Activated CD4-positive, alpha-beta memory T cell treated with anti-CD3 and anti-CD28 coated beads for 36 hours (primary cell): Measurements from ENCODE around the gene DNAJC28. TPM values are rescaled to one million over a fixed set of nuclear protein-coding genes. Genes with fewer than 3 reads are reported as not detected.

Experiments
- CTCF ChIA-PET: fragments of 350-600 bp; sonication (Branson Sonifier 250); formaldehyde crosslinking; loops from one replicate; lab custom pipeline; 2021; ENCODE audit warnings: antibody characterized with exemption, inconsistent platforms; lab: Charles Lee
- POLR2A ChIA-PET: fragments of 350-600 bp; sonication (Branson Sonifier 250); formaldehyde crosslinking; loops from one replicate; lab custom pipeline; 2021; ENCODE audit warnings: antibody characterized with exemption; lab: Charles Lee
- DNase-seq: peaks from one replicate; pipeline ENCODE4 v3.0.0-alpha.2; 2020
- H3K27ac Mint-ChIP-seq: one replicate; pipeline ENCODE4 v1.8.0; 2021; ENCODE audit warnings: mixed read lengths
- H3K27me3 Mint-ChIP-seq: one replicate; pipeline ENCODE4 v1.8.0; 2021; ENCODE audit warnings: mixed read lengths
- H3K36me3 Mint-ChIP-seq: one replicate; pipeline ENCODE4 v1.8.0; 2021; ENCODE audit warnings: mixed read lengths
- H3K4me1 Mint-ChIP-seq: one replicate; pipeline ENCODE4 v1.8.0; 2021; ENCODE audit warnings: low read depth, mixed read lengths
- H3K4me3 Mint-ChIP-seq: one replicate; pipeline ENCODE4 v1.8.0; 2021; ENCODE audit warnings: mild to moderate bottlenecking, mixed read lengths
- H3K9me3 Mint-ChIP-seq: one replicate; pipeline ENCODE4 v1.8.0; 2021; ENCODE audit warnings: mixed read lengths
- intact Hi-C: fragments of 100-400 bp; cut with micrococcal nuclease; formaldehyde crosslinking; loops from one replicate; pipeline ENCODE4 v1.15.1; 2023
- total RNA-seq, 2 experiments: library from RNA; stranded (reverse); gene quantifications; one replicate each; pipeline ENCODE4 v1.2.3, GENCODE V29; 2021

DNAJC28 gene, protein sequence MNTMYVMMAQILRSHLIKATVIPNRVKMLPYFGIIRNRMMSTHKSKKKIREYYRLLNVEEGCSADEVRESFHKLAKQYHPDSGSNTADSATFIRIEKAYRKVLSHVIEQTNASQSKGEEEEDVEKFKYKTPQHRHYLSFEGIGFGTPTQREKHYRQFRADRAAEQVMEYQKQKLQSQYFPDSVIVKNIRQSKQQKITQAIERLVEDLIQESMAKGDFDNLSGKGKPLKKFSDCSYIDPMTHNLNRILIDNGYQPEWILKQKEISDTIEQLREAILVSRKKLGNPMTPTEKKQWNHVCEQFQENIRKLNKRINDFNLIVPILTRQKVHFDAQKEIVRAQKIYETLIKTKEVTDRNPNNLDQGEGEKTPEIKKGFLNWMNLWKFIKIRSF
- total RNA-seq: under 1 TPM; 0.67 to 0.75 TPM

DNA sequence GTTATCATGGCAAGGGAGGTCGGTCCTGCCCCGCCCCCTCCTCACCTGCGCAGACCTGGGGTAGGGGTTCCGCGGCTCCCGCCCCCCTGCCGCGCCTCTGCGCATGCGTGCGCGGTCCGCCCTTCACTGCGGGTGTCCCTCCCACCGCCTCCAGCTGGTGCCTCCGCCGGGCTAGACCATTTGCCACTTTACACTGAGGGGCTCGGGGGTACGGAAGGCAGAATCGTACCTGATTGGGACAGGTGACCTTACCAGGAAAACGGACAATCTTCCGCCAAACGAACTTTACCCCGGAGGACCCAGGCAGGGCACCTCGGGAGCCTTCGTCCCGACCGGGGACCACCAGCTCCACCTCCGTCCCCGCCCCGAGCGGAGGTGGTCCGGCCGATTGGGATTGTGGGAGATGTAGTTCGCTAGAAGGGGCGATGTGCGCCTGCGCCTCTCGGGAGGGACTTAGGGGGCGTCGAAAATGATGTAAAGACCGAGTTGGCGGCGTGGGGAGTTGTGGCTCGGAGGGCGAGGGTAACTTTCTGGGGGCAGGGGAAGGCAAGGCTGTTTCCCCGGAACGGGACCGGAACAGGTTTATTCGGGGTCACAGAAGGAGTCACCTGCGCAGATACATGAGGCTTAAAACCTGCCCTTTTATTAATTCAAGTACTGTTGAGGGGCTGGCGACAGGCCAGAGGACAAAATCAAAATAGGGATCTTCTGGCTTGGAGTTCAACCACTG lies at the start of gene DNAJC28:
Gene DNAJC28, minus strand, starts transcription at position 344 of the 730 bp plus-strand sequence. CDS start 2,323 bp downstream, outside the sequence.
- ChIA-PET CTCF (interaction anchor here (0.6 to 2.3 kb wide), 2 partner anchors 11 to 720 kb away, joined by 3 to 24 read pairs; partner anchors contain the start of genes PAXBP1 and TMEM50B), POLR2A (interaction anchor here (1.2 to 4.2 kb wide), 3 partner anchors 12 to 52 kb away, joined by 4 to 37 read pairs (median 7); partner anchors contain the start of genes GART, SON and TMEM50B)
- Mint-ChIP-seq H3K9me3 (no peaks in the 10 kb centered on the region), H3K27me3 (no peaks in the 10 kb centered on the region), H3K4me1 (peaks cover 9% of the 10 kb centered on the region), H3K27ac (peak within 1 kb of the TSS; percentile 81), H3K4me3 (peak within 1 kb of the TSS; percentile 85), H3K36me3 (no peaks in the 10 kb centered on the region)
- intact Hi-C loops: loop anchor here (1.0 kb wide), 4 partner anchors 11 to 151 kb away; partner anchors contain the start of genes DONSON, GART and ITSN1
- DNase-seq: peak; percentile 95

DNA sequence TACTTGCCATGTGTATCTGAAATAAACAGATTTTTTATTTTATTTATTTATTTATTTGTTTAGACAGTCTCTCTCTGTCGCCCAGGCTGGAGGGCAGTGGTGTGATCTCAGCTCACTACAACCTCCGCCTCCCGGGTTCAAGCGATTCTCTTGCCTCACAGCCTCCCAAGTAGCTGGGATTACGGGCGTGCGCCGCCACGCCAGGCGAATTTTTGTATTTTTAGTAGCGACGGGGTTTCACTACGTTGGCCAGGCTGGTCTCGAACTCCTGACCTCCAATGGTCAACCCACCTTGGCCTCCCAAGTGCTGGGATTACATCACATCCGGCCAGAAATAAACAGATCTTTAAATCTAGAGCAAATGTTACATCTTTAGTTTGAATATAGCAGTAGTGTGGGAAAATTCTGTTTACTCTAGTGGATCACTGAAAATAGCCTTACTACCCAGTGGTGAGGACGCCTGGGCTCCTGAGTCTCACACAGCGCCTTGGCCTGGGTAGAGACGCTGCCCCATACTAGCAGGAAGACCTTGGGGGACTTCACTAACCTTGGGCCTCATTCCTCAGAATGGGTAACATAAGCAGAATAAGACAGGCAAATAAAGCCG lies 49.7 kb upstream of the DNAJC28 start:
- Mint-ChIP-seq H3K27me3 (no peaks in the 10 kb centered on the region), H3K9me3 (no peaks in the 10 kb centered on the region), H3K4me1 (peaks cover 24% of the 10 kb centered on the region), H3K36me3 (peaks cover 55% of the 10 kb centered on the region), H3K27ac (peak overlapping the region; percentile 100), H3K4me3 (peak overlapping the region; percentile 96)
- ChIA-PET POLR2A (interaction anchor here (1.5 to 2.0 kb wide), 3 partner anchors 24 to 61 kb away, joined by 3 to 7 read pairs (median 5); partner anchors contain the start of genes DNAJC28 and TMEM50B), CTCF (interaction anchor here (1.1 to 3.1 kb wide), 3 partner anchors 47 to 65 kb away, joined by 3 to 15 read pairs (median 3); partner anchors contain the start of genes DONSON and TMEM50B)
- peak; percentile 44 for DNase-seq
- intact Hi-C loops: loop anchor here (5.0 to 10.0 kb wide), 4 partner anchors 66 to 1074 kb away; partner anchors contain the start of genes ATP5PO, IL10RB and RCAN1

DNA sequence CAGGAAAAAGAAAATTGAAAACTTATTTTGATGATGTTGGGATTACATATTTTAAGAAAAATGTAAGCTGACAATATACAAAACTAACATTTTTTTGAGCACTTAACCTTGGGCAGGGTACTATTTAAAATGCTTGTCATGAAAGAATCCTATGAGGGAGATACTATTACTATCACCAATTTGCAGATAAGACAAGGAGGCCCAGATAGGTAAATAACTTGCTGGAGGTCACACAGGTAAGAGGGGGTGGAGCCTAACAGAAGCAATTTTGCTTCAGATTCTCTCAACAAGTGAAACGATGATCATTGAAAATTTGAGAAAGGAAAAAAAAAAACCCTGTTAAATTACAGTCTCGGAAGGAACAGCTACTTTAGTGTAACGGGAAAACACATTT lies 49.2 kb upstream of the DNAJC28 start:
- Mint-ChIP-seq H3K27me3 (no peaks in the 10 kb centered on the region), H3K4me3 (peak overlapping the region; percentile 96), H3K4me1 (peaks cover 19% of the 10 kb centered on the region), H3K36me3 (peaks cover 53% of the 10 kb centered on the region), H3K9me3 (no peaks in the 10 kb centered on the region), H3K27ac (peak overlapping the region; percentile 100)
- DNase-seq: no peak
- intact Hi-C loops: loop anchor here (5.0 to 10.0 kb wide), 4 partner anchors 67 to 1074 kb away; partner anchors contain the start of genes ATP5PO, IL10RB and RCAN1
- CTCF ChIA-PET: interaction anchor here (1.1 to 3.1 kb wide), 3 partner anchors 48 to 65 kb away, joined by 3 to 15 read pairs (median 3); partner anchors contain the start of genes DONSON and TMEM50B
- POLR2A ChIA-PET: interaction anchor here (1.5 to 2.0 kb wide), 2 partner anchors 23 to 49 kb away, joined by 3 to 7 read pairs; partner anchors contain the start of gene DNAJC28

DNA sequence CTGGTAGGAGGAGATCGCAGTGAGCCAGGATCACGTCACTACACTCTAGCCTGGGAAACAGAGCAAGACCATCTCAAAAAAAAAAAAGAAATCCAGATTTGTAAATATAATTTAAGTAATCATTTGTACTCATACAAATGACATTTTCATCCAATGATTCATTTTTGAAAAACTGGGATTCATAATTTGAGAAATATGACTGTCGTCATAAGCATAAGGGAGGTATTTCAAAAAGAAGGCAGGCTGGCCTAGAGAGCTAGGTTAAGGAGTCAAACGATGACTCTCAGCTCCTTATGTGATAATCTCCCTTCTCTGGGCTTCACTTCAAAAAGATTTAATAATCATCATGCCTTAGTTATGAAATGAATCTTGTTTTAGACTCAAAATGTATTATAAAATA lies 48.1 kb upstream of the DNAJC28 start:
- CTCF ChIA-PET: interaction anchor here (3.1 kb wide), 1 partner anchor 66 kb away, joined by 15 read pairs; no protein-coding TSS in a partner anchor
- Mint-ChIP-seq H3K27me3 (no peaks in the 10 kb centered on the region), H3K27ac (no peak overlapping the region), H3K4me1 (peaks cover 12% of the 10 kb centered on the region), H3K9me3 (no peaks in the 10 kb centered on the region), H3K4me3 (no peak overlapping the region), H3K36me3 (peaks cover 60% of the 10 kb centered on the region)
- POLR2A ChIA-PET: no interaction called here
- no peak for DNase-seq
- intact Hi-C loops: loop anchor here (5.0 to 10.0 kb wide), 4 partner anchors 68 to 1075 kb away; partner anchors contain the start of genes ATP5PO, IL10RB and RCAN1

DNA sequence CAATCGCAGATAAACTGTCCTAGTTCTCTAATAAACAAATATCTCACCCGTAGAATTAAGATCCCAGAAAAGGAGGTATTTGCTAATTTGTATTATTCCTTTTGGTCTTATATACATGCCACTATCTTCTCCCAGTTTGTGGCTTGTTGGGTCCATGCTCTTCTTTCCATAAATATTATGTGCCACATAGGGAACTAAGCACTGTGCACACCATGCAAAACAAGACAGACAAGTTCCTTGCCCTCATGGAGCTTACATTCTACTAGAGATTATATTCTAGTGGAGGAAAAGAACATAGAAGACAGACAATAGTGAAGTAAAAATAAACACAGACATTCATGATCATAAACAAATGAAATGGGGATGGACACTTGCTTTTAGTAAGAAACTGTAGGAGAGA lies 45.7 kb upstream of the DNAJC28 start:
- H3K27me3 Mint-ChIP-seq: no peaks in the 10 kb centered on the region
- no peak for DNase-seq
- POLR2A ChIA-PET: interaction anchor here (0.7 kb wide), 1 partner anchor 19 kb away, joined by 3 read pairs; no protein-coding TSS in a partner anchor
- CTCF ChIA-PET: interaction anchor here (2.2 kb wide), 1 partner anchor 69 kb away, joined by 12 read pairs; no protein-coding TSS in a partner anchor
- intact Hi-C loops: no loop called here
- H3K27ac Mint-ChIP-seq: no peak overlapping the region
- no peak overlapping the region for H3K4me3 Mint-ChIP-seq
- no peaks in the 10 kb centered on the region for H3K9me3 Mint-ChIP-seq
- peaks cover 62% of the 10 kb centered on the region for H3K36me3 Mint-ChIP-seq
- peaks cover 12% of the 10 kb centered on the region for H3K4me1 Mint-ChIP-seq

DNA sequence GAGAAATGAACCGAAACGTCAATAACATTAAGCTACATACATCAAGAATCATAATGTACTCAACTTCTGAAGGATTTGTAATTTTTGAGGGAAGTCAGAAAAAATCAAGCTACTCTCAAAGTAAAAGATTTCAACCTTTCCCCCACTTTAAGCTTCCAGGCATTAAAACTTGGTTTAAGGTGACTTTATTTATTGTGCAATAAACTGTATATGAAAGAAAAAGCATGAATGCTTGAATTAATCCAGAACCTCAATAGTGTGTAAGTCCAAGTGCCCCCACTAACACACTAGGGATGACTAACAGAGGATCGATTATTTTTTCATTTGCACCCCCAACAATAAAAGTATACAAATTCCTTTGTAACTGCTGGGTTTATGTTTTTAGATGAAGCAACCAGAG lies 39.5 kb upstream of the DNAJC28 start:
- no peaks in the 10 kb centered on the region for H3K27me3 Mint-ChIP-seq
- no peak overlapping the region for H3K4me3 Mint-ChIP-seq
- intact Hi-C loops: no loop called here
- no peaks in the 10 kb centered on the region for H3K9me3 Mint-ChIP-seq
- H3K36me3 Mint-ChIP-seq: peaks cover 66% of the 10 kb centered on the region
- ChIA-PET CTCF (interaction anchor here (0.7 to 1.6 kb wide), 2 partner anchors 9 to 75 kb away, joined by 3 to 5 read pairs; no protein-coding TSS in a partner anchor), POLR2A (interaction anchor here (1.0 kb wide), 1 partner anchor 12 kb away, joined by 5 read pairs; the partner anchor contains the start of gene SON)
- peaks cover 1% of the 10 kb centered on the region for H3K4me1 Mint-ChIP-seq
- DNase-seq: no peak
- no peak overlapping the region for H3K27ac Mint-ChIP-seq

DNA sequence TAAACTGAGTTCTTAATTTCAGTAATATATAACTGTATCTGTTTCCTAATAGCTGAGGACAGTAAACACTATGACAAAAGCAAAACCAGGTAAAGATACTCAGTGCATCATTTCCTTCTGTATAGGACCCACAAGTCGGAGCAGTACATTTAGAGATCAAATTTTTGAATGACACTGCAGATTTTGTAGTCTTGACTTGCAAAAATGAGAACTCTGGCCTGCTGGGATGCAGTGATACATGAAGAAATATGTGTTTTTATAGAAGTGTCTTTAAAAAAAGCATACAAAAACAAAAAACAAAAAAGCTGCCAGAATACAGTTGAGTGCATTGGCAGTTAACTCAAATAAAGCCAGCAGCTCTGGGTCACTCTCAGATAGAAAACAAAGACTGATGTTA lies 31.4 kb upstream of the DNAJC28 start:
- ChIA-PET POLR2A (no interaction called here), CTCF (interaction anchor here (2.3 kb wide), 1 partner anchor 83 kb away, joined by 6 read pairs; no protein-coding TSS in a partner anchor)
- no peak for DNase-seq

DNA sequence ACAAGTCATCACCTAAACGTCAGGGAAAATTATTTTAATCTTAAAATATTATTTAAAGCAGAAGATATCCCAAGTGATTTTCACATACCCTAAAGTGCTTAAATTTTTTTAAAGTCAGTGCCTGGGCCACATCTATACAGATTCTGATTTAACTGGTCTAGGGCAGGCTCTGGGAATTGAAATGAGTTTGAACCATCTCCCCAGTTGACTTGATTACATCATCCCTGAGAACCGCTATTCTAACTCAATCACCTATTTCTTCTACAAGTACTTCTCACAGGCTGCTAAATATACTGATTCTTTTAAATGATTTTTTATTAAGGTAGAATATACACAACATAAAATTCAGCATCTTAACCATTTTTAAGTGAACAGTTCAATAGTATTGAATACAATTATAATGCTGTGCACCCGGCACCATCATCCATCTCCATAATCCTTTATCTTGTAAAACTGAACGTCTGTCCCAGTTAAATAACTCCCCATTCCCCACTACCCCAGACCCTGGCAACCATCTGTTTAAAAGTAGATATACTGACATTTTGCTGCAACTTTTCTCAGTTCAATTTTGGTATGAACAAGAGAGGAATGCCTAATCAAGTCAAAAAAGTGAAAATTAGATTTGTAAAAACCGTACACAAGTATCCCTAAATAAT lies 30.9 kb upstream of the DNAJC28 start:
- Mint-ChIP-seq H3K4me1 (no peaks in the 10 kb centered on the region), H3K9me3 (no peaks in the 10 kb centered on the region), H3K36me3 (peaks cover 31% of the 10 kb centered on the region), H3K27me3 (no peaks in the 10 kb centered on the region), H3K27ac (no peak overlapping the region), H3K4me3 (no peak overlapping the region)
- CTCF ChIA-PET: interaction anchor here (0.6 kb wide), 1 partner anchor 9 kb away, joined by 3 read pairs; no protein-coding TSS in a partner anchor
- intact Hi-C loops: no loop called here
- POLR2A ChIA-PET: no interaction called here
- DNase-seq: no peak

More for the DNA sequence above, 31.4 kb upstream of the DNAJC28 start:
- Mint-ChIP-seq H3K4me1 (no peaks in the 10 kb centered on the region), H3K36me3 (peaks cover 32% of the 10 kb centered on the region), H3K27ac (no peak overlapping the region), H3K9me3 (no peaks in the 10 kb centered on the region), H3K27me3 (no peaks in the 10 kb centered on the region), H3K4me3 (no peak overlapping the region)
- intact Hi-C loops: no loop called here

DNA sequence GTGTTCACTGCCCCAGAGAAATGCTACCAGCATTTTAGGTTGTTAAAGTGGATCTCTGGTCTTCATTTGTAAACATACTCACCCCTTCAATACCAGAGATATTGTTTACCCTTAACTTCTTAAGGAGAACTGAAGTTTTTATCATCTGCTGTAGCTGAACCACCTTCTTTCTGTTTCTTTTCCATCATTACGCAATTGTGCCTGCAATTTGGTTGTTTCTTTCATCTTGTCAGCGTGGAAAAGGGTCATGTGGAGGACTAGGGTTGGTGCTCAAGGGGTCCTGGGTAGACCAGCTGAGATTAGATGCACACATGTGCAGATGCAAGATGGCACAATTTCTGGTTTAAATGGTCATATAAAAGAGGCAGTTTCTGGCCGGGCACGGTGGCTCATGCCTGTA lies 27.4 kb upstream of the DNAJC28 start:
- H3K36me3 Mint-ChIP-seq: peaks cover 44% of the 10 kb centered on the region
- no peak for DNase-seq
- intact Hi-C loops: no loop called here
- H3K27me3 Mint-ChIP-seq: no peaks in the 10 kb centered on the region
- H3K4me1 Mint-ChIP-seq: peaks cover 9% of the 10 kb centered on the region
- H3K4me3 Mint-ChIP-seq: no peak overlapping the region
- POLR2A ChIA-PET: no interaction called here
- CTCF ChIA-PET: no interaction called here
- no peak overlapping the region for H3K27ac Mint-ChIP-seq
- H3K9me3 Mint-ChIP-seq: no peaks in the 10 kb centered on the region

DNA sequence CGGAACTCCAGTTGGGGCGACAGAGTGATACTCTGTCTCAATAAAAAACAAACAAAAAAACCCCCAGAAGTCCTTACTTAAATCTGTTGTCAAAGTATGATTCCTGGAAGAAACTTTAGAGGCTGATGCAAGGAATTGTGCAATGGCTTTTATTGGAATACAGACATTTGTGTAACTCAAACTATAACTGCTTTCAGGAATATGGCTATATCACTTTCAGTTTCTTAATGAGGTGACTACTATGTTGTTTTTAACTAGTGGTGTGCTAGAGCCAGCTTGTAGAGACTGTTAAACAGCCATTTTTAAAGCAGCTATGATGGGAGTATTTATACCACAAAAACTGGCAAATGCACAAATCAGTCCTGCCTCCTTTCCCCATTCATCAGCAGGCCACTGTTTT lies 22.7 kb upstream of the DNAJC28 start:
- Mint-ChIP-seq H3K36me3 (peaks cover 58% of the 10 kb centered on the region), H3K9me3 (no peaks in the 10 kb centered on the region), H3K4me1 (peaks cover 9% of the 10 kb centered on the region), H3K27me3 (no peaks in the 10 kb centered on the region), H3K4me3 (no peak overlapping the region), H3K27ac (peak overlapping the region; percentile 30)
- ChIA-PET CTCF (interaction anchor here (1.2 to 1.9 kb wide), 2 partner anchors 92 to 153 kb away, joined by 3 to 12 read pairs; no protein-coding TSS in a partner anchor), POLR2A (interaction anchor here (1.4 kb wide), 1 partner anchor 34 kb away, joined by 5 read pairs; the partner anchor contains the start of gene TMEM50B)
- no peak for DNase-seq
- intact Hi-C loops: no loop called here
